Mesendoderm (in vitro differentiated cells): ENCODE measurements around the gene USP2.

Experiments
- DNase-seq: peaks from one replicate; pipeline ENCODE4 v3.0.0; 2013
- H2AK5ac ChIP-seq: 2 replicates; pipeline ENCODE4 v1.6.1; 2013; ENCODE audit warnings: low read length, inconsistent platforms
- H2BK120ac ChIP-seq: 2 replicates; pipeline ENCODE4 v1.6.1; 2013; ENCODE audit warnings: low read depth, mild to moderate bottlenecking, low read length, moderate library complexity, mixed read lengths
- H2BK15ac ChIP-seq: replicated peaks from 2 replicates; pipeline ENCODE4 v1.6.1; 2013; ENCODE audit warnings: low read depth, mild to moderate bottlenecking, moderate library complexity
- H2BK5ac ChIP-seq: 2 replicates; pipeline ENCODE4 v1.6.1; 2013; ENCODE audit warnings: low read length, inconsistent platforms
- H3K18ac ChIP-seq: 2 replicates; pipeline ENCODE4 v1.6.1; 2013; ENCODE audit warnings: mild to moderate bottlenecking, low read length, mixed read lengths
- H3K23ac ChIP-seq: one replicate; pipeline ENCODE4 v1.6.1; 2013; ENCODE audit warnings: low read length
- H3K27ac ChIP-seq: 2 replicates; pipeline ENCODE4 v1.5.1; 2013; ENCODE audit warnings: low read depth, mild to moderate bottlenecking, inconsistent platforms, low read length, moderate library complexity
- H3K27me3 ChIP-seq: 2 replicates; pipeline ENCODE4 v1.6.1; 2013; ENCODE audit warnings: low read length, control low read depth, mild to moderate bottlenecking, inconsistent platforms; ENCODE audit not compliant: insufficient read depth, poor library complexity
- H3K36me3 ChIP-seq: 2 replicates; pipeline ENCODE4 v1.6.1; 2013; ENCODE audit warnings: low read length, inconsistent platforms; ENCODE audit not compliant: control insufficient read depth, insufficient read depth
- H3K4ac ChIP-seq: one replicate; pipeline ENCODE4 v1.6.1; 2013; ENCODE audit warnings: low read depth, mild to moderate bottlenecking, low read length, moderate library complexity
- H3K4me1 ChIP-seq: 2 replicates; pipeline ENCODE4 v1.6.1; 2013; ENCODE audit warnings: low read depth, low read length, inconsistent platforms; ENCODE audit not compliant: control insufficient read depth
- H3K4me2 ChIP-seq: 2 replicates; pipeline ENCODE4 v1.6.1; 2013; ENCODE audit warnings: low read length
- H3K4me3 ChIP-seq: 2 replicates; pipeline ENCODE4 v1.5.1; 2013; ENCODE audit warnings: mild to moderate bottlenecking, low read length
- H3K56ac ChIP-seq: one replicate; pipeline ENCODE4 v1.6.1; 2013; ENCODE audit warnings: low read length
- H3K79me1 ChIP-seq: 2 replicates; pipeline ENCODE4 v1.6.1; 2013; ENCODE audit warnings: low read length, inconsistent platforms
- H3K79me2 ChIP-seq: 2 replicates; pipeline ENCODE4 v1.6.1; 2013; ENCODE audit warnings: mild to moderate bottlenecking, low read length; ENCODE audit not compliant: control insufficient read depth, insufficient read depth
- H3K9ac ChIP-seq: 2 replicates; pipeline ENCODE4 v1.6.1; 2013; ENCODE audit warnings: low read length, inconsistent platforms
- H4K5ac ChIP-seq: one replicate; pipeline ENCODE4 v1.6.1; 2013; ENCODE audit warnings: low read length
- H4K8ac ChIP-seq: one replicate; pipeline ENCODE4 v1.6.1; 2013; ENCODE audit warnings: low read depth, mild to moderate bottlenecking, control low read depth, low read length, moderate library complexity
- WGBS: extraction: QIAGEN DNeasy Blood & Tissue Kit; methylation state at CpG from one replicate; pipeline ENCODE4 v1.1.7; 2013; ENCODE audit warnings: low lambda C conversion rate, missing lambda C conversion rate; ENCODE audit not compliant: insufficient coverage; ENCODE audit errors: extremely low coverage; 5-methylcytosine and 5-hydroxymethylcytosine counted together

USP2 gene

DNA sequence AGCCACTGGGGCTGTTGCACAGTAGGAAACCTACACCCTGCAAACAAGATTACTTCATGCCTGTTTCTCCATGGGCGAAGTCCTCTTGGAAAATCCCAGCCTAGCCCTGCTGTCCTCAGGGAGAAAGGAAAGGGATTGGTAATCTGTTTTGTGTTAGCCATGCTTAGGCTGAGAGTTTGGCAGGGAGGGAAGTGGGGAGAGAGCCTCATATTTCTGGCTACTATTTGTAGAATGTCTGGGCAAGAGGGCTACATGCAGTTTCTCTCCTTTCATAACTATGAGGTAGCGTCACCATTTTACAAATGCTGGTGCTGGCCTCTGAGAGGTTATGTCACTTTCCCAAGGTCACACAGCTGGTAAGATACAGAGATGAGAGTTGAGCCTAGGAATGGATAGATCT, 34.2 kb downstream of the USP2 start:
- no peak overlapping the region for H4K5ac ChIP-seq
- no peak overlapping the region for H2BK120ac ChIP-seq
- no peaks in the 10 kb centered on the region for H3K4me1 ChIP-seq
- H3K36me3 ChIP-seq: no peaks in the 10 kb centered on the region
- no peak overlapping the region for H3K4me2 ChIP-seq
- WGBS: no CpG with 5 or more reads among the region's 2 CpGs
- H3K79me1 ChIP-seq: no peaks in the 10 kb centered on the region
- no peak overlapping the region for H3K18ac ChIP-seq
- H3K56ac ChIP-seq: no peak overlapping the region
- H3K27me3 ChIP-seq: no peaks in the 10 kb centered on the region
- no peak overlapping the region for H3K4ac ChIP-seq
- H2BK15ac ChIP-seq: no peak overlapping the region
- H4K8ac ChIP-seq: no peak overlapping the region
- H3K9ac ChIP-seq: no peak overlapping the region
- DNase-seq: no peak
- no peak overlapping the region for H3K23ac ChIP-seq
- H3K27ac ChIP-seq: no peak overlapping the region
- no peak overlapping the region for H2BK5ac ChIP-seq
- H2AK5ac ChIP-seq: no peak overlapping the region
- H3K79me2 ChIP-seq: no peaks in the 10 kb centered on the region
- H3K4me3 ChIP-seq: no peak overlapping the region

DNA sequence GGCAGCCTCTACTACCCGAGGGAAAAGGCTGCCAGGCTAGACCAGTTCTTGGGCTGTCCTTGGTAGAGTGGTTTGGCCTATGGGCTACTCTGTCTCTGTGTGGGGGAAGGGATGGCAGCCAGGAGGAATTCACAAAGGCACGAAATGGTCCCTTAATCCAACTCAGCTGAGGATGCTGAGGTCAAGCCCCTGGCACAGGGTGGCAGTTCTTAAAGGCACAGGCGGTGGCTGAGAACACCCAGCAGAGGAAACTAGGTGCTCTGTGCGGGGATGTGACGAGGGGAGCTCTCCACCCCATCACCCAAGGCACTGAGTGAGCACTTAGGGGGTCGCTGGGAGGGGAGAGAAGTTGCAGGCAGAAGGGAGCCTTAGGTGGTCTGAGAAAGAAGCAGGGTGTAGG, 34.9 kb downstream of the USP2 start, which contains the start of gene MFRP:
Gene MFRP (minus strand): TSS at position 101 of the 400 bp plus-strand sequence. CDS start 192 bp downstream, outside the sequence.
- Histone ChIP-seq H2AK5ac (no peak within 1 kb of the TSS), H3K23ac (no peak within 1 kb of the TSS), H3K27me3 (no peaks in the 10 kb centered on the region), H3K4me2 (no peak within 1 kb of the TSS), H4K5ac (no peak within 1 kb of the TSS), H3K27ac (no peak within 1 kb of the TSS), H3K79me2 (no peaks in the 10 kb centered on the region), H4K8ac (no peak within 1 kb of the TSS), H3K9ac (no peak within 1 kb of the TSS), H3K36me3 (no peaks in the 10 kb centered on the region), H3K18ac (no peak within 1 kb of the TSS), H2BK15ac (no peak within 1 kb of the TSS), H3K4ac (no peak within 1 kb of the TSS), H3K4me1 (no peaks in the 10 kb centered on the region), H3K4me3 (no peak within 1 kb of the TSS), H2BK120ac (no peak within 1 kb of the TSS), H3K79me1 (no peaks in the 10 kb centered on the region), H3K56ac (no peak within 1 kb of the TSS), H2BK5ac (no peak within 1 kb of the TSS)
- DNase-seq: no peak
- no CpG with 5 or more reads among the region's 6 CpGs for WGBS

DNA sequence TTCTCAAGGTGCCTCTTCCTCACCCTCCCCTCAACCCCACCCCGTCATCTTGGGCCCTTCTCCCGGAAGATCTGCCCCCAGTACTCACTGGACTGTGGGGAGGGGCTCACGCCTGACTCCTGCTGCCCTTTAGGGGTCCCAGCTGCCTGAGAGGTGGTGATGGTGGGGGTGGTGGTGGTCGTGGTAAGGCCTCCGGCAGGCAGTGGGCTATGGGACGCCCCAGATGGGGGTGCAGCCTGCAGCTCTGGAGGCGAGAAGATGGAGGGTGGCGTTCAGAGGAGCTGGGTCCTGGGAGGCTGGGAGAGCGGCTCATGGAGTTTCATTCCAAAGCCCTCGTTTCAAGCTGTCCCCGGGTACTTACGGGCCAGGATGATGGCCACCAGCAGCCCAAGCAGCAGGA, 35.8 kb downstream of the USP2 start:
- no peak overlapping the region for H3K4me2 ChIP-seq
- no peak overlapping the region for H2BK120ac ChIP-seq
- no peaks in the 10 kb centered on the region for H3K79me2 ChIP-seq
- H3K79me1 ChIP-seq: no peaks in the 10 kb centered on the region
- H3K4me1 ChIP-seq: no peaks in the 10 kb centered on the region
- no peaks in the 10 kb centered on the region for H3K36me3 ChIP-seq
- no peak overlapping the region for H2BK15ac ChIP-seq
- no peak overlapping the region for H3K27ac ChIP-seq
- no peak overlapping the region for H3K23ac ChIP-seq
- H3K56ac ChIP-seq: no peak overlapping the region
- H4K8ac ChIP-seq: no peak overlapping the region
- no peak overlapping the region for H4K5ac ChIP-seq
- H3K9ac ChIP-seq: no peak overlapping the region
- H3K4ac ChIP-seq: no peak overlapping the region
- no peak overlapping the region for H2BK5ac ChIP-seq
- no peak overlapping the region for H3K4me3 ChIP-seq
- H3K18ac ChIP-seq: no peak overlapping the region
- DNase-seq: no peak
- WGBS: no CpG with 5 or more reads among the region's 12 CpGs
- H2AK5ac ChIP-seq: no peak overlapping the region
- peaks cover 7% of the 10 kb centered on the region for H3K27me3 ChIP-seq

GRCh38 chr11:119344291-119345010, 37.0 kb downstream of the USP2 start:
- H3K23ac ChIP-seq: no peak overlapping the region
- no peak overlapping the region for H2BK5ac ChIP-seq
- H3K18ac ChIP-seq: no peak overlapping the region
- no peak overlapping the region for H2BK15ac ChIP-seq
- no peak overlapping the region for H4K8ac ChIP-seq
- no peak overlapping the region for H3K4me2 ChIP-seq
- no peak overlapping the region for H2BK120ac ChIP-seq
- DNase-seq: no peak
- H3K56ac ChIP-seq: no peak overlapping the region
- H3K4me3 ChIP-seq: no peak overlapping the region
- H3K79me2 ChIP-seq: no peaks in the 10 kb centered on the region
- WGBS: no CpG with 5 or more reads among the region's 14 CpGs
- no peaks in the 10 kb centered on the region for H3K36me3 ChIP-seq
- no peak overlapping the region for H4K5ac ChIP-seq
- H3K4ac ChIP-seq: no peak overlapping the region
- no peak overlapping the region for H2AK5ac ChIP-seq
- H3K9ac ChIP-seq: no peak overlapping the region
- no peaks in the 10 kb centered on the region for H3K79me1 ChIP-seq
- H3K27ac ChIP-seq: no peak overlapping the region
- no peaks in the 10 kb centered on the region for H3K4me1 ChIP-seq
- H3K27me3 ChIP-seq: peaks cover 8% of the 10 kb centered on the region

DNA sequence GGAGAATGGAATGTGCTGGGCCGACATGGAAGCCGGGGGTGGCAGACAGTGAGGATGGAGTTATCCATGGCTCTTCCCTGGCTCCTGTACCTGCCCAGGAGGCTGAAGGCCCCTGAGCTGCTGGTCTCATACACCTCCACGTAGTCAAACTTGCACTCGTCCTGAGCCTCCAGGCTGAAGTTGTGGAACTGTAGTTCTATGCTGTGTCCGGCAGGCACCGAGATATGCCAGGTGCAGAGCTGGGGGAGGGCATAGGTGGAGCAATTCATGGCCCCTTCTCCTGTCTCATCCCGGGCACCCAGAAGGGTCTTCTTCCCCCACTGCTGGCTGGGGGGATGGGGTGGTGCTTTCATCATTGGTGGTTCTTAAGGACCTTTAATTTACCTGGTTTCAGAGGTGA, 37.8 kb downstream of the USP2 start:
- no peak overlapping the region for H3K27ac ChIP-seq
- no peak overlapping the region for H2BK5ac ChIP-seq
- no peak overlapping the region for H2BK120ac ChIP-seq
- no peak overlapping the region for H3K4ac ChIP-seq
- WGBS: no CpG with 5 or more reads among the region's 7 CpGs
- no peaks in the 10 kb centered on the region for H3K36me3 ChIP-seq
- H3K4me1 ChIP-seq: peaks cover 4% of the 10 kb centered on the region
- H4K5ac ChIP-seq: no peak overlapping the region
- no peak for DNase-seq
- H3K4me2 ChIP-seq: no peak overlapping the region
- H3K56ac ChIP-seq: no peak overlapping the region
- H2BK15ac ChIP-seq: no peak overlapping the region
- H3K27me3 ChIP-seq: peaks cover 11% of the 10 kb centered on the region
- no peak overlapping the region for H3K23ac ChIP-seq
- no peaks in the 10 kb centered on the region for H3K79me2 ChIP-seq
- H4K8ac ChIP-seq: no peak overlapping the region
- H3K9ac ChIP-seq: no peak overlapping the region
- no peak overlapping the region for H3K18ac ChIP-seq
- no peaks in the 10 kb centered on the region for H3K79me1 ChIP-seq
- H3K4me3 ChIP-seq: no peak overlapping the region
- H2AK5ac ChIP-seq: no peak overlapping the region
